Measurements from ENCODE around the gene NOX1. TPM values are rescaled to one million over a fixed set of nuclear protein-coding genes. Genes with fewer than 3 reads are reported as not detected.

The NOX1 gene
- not detected for total RNA-seq
- long read RNA-seq: 0 reads

DNA sequence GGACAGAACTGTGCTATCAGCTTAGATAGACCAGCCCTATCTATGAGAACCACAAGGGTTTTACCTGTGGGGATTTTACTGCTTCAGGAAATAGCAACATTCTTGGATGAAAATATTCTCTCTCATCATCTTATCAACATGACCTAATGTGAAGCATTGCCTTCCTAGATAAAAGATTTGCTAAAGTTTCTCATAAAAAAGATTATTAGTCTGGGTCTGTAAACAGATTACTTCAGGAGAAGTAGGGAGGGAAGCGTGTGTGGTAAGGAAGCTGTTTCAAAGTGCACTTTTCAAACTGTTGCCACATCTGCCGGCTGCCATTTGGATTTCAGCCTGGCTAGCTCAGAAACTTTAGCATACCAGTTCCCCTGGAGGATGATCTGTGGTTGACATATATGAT, at the start of gene NOX1:
TSS of gene NOX1 (minus strand) at position 35 of the 400 bp plus-strand sequence. CDS start 220 bp downstream, outside the sequence.
- ATAC-seq (ENCODE audit: poor library complexity): no peak
- intact Hi-C loops (cut with DNase I): no loop called here
- DNase-seq: no peak

DNA sequence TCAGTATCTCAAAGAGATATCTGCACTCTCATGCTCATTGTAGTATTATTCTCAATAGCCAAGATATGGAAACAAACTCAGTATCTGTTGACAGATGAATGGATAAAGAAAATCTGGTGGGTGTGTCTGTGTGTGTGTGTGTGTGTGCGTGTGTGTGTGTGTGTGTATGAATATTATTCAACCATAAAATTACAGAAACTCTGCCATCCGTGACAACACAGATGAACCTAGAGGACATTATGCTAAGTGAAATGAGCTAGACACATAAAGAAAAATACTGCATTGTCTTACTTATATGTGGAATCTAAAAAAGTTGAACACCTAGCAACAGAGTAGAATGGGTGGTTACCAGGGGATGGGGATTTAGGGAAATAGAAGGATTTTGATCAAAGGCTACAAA, 41.4 kb upstream of the NOX1 start:
- no peak for DNase-seq
- ATAC-seq (ENCODE audit: poor library complexity): no peak
- intact Hi-C loops (cut with DNase I): no loop called here

DNA sequence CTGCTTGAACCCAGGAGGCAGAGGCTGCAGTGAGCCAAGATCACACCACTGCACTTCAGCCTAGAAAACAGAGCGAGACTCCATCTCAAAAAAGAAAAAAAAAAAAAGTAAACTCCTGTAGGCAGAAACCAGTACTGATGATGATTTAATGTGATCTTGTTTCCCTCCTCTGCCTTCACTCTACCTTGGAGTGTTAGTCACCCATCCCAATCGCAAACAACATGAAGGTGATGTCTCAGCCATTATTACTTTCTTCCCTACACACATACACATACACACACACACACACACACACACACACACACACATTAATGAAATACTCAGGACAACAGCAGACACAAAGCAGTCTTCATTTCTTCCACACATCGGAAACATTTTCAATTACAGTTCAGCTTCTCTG, 39.0 kb upstream of the NOX1 start:
- ATAC-seq (ENCODE audit: poor library complexity) (no peak), DNase-seq (no peak)
- intact Hi-C loops (cut with DNase I): no loop called here

DNA sequence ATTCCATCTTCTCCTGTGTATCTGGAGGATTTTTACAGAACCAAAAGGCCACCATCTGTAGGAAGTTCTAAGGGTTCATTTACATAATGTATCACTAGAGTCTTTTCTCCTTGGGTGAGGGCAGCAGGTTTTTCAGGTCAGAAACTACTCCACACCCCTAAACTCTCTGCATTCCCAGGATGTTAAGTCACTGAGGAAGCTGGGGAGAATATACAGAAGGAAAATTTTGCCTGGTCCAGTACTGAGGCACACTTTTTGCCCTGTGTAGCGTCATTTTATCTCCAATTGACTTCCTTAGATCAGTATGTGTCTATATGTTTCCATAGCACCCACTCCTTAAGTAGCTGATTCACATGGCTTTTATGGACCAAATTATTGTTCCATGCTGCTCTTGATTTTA, 37.6 kb upstream of the NOX1 start:
- no peak for DNase-seq
- no peak for ATAC-seq (ENCODE audit: poor library complexity)
- intact Hi-C loops (cut with DNase I): no loop called here

DNA sequence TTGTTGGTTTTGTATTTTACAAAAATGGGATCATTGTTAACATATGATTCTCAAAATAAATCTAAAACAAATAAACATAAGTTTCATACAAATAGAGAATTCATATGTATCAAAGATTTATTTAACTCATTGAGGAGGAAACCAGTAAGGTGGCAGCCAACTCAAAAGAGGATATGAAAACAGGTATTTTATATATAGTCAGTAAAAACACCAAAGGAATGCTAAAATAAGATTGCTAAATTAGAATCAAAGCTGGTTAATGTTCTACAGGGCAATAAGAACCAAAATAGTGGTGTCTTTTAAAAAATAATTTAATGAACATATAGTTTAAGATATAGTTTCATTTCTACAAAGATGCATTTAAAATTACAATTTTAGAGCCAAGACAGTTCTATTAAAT, 31.5 kb upstream of the NOX1 start:
- intact Hi-C loops (cut with DNase I): no loop called here
- DNase-seq (no peak), ATAC-seq (ENCODE audit: poor library complexity) (no peak)

DNA sequence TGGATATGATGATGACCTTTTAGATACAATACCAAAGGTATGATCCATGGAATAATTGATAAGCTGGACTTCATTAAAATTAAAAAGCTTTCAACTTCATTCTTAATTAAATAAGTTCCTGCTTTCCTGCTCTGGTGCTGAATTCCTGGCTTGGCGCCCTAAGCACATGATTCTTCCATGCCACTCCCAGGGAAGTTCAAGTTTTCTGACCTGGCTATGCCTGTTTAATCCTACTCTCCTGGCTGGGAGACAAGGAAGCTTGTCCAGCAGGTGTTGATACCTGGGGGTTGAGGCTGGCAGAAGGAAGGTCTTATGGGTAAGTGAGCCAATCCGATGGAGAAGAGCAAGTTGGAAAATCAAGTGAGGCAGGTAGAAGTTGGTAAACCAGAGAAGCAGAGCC, 30.3 kb upstream of the NOX1 start:
- ATAC-seq (ENCODE audit: poor library complexity): no peak
- intact Hi-C loops (cut with DNase I): no loop called here
- DNase-seq: no peak

DNA sequence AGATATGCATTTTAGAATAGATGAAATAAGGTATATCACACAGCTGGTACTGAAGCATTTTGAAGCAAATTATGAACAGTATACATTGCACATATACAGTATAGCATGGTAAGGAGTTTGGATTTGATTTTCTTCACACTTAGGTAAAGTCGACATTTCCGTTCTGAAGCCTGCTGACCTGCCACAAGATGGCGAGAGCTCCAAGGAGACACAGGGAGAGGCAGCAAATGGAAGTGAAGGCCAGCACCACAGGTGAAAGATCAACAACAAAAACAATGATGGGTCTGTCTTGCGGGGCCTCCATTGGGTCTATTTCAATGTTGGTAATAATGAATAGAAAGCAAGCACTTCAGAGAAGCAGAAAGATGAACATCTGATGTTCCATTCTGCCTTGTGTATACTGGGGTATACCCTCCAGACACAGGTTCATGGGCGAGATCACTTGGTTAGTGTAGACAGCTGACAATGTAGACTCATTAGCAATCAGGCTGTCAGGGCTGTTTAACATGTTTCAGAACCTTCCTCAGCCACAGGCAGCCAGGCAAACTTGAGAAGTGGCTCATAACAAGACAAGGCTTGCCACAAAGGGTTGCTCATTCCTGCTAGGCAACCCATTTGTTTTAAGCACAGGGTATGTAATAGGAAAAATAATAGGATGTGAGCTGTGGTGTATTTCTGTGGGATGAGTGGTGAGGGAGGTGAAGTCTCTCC, 21.4 kb upstream of the NOX1 start:
- intact Hi-C loops (cut with DNase I): no loop called here
- ATAC-seq (ENCODE audit: poor library complexity) (peak; percentile 43), DNase-seq (no peak)

DNA sequence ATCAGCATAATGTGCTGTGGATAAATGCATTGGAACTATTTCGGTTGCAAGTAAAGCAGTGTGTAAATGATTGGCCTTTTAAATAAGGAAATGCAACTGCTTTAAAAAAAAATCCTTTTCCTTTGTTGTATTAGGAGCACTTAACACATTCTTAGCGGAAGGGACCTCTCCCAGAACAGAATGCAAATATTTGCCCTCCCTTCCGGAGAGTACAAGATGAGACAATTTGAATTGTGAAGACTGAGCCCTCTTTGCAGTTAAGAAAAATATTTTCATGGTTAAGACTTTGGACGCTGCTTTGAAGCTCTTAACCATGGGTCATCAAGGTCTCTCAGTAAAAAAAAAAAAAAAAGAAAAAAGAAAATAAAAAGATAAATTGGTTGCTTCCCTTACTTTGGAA, 9.5 kb upstream of the NOX1 start:
- DNase-seq (no peak), ATAC-seq (ENCODE audit: poor library complexity) (no peak)
- intact Hi-C loops (cut with DNase I): no loop called here

DNA sequence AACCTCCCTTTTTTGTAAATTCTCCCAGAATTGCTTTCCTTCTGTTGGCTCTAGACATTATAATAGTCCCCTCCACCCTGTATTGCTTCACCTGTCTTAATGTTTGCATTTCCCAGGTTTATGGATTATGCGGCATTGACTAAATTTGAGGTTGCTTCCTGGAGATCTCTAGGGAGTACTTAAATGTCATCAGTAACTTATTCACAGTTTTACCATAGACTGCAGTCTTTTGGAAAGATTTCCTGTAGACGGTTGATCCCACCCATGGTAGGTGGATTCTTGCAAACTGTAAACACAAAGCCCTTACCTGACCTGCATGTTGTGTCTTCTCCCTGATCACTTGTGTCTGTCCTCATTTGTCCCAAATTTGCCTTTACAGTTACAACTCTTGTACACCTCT, 6.2 kb upstream of the NOX1 start:
- no peak for DNase-seq
- intact Hi-C loops (cut with DNase I): no loop called here
- no peak for ATAC-seq (ENCODE audit: poor library complexity)

DNA sequence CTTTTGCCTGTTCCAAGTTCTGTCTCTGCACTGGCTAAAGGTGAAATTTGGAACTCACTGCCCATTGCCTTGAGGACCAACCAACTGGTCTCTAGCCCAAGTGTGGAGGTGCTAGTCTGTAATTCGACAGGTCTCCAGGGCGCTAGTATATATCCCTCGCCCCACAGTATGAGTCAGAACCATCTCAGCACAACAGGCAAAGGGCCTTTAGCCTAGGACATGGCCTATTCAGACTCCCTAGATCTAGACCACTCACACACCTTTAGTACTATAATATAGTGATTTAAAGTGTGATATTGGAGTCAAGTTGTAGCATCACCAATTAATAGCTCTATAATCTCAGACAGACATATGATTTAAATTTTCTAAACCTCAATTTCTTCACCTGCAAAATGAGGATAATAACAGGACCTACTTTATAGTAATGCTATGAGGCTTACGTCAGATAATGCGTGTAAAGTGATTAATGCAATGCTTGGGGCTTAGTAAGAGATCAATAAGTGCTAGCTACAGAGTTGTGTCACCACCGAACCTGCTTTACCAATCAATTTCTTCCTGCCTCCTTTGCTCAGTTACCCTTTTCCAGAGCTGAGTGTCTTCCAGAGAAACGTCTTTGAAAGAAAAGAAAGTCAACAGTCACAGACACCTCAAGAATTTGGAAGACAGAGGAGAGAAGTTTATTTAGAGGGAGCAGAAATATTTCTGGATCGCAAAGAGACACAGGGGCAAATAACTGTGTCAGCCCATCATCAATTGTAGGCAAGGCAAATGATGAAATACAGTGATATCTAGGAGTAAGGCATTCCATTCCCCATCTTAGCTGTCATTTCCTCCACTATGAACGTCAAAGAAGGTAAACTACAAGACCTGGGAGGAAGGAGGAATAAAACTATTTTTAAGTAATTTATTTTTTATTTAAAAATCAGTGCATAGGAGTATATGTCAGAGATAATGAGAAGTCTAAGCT, 2.3 kb downstream of the NOX1 start:
- DNase-seq (no peak), ATAC-seq (ENCODE audit: poor library complexity) (no peak)
- intact Hi-C loops (cut with DNase I): no loop called here

DNA sequence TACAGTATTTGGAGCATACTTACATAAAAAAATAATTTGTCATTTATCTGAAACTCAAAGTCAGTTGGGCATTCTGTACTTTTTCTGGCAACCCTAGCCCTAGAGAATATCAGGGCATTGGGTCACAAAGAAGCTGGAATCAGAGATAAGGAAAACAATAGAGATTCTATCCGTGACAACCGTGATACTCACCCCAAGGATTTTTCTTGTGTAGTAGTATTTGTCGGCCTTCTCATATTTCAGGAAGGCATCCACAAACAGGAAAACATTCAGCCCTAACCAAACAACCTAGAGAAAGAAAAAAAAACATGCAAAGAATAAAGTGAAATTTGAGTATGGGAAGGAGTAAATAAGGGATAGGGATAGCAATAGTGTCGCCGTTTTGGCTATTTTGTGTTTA, 3.6 kb downstream of the NOX1 start:
- no peak for DNase-seq
- intact Hi-C loops (cut with DNase I): no loop called here
- ATAC-seq (ENCODE audit: poor library complexity): no peak

DNA sequence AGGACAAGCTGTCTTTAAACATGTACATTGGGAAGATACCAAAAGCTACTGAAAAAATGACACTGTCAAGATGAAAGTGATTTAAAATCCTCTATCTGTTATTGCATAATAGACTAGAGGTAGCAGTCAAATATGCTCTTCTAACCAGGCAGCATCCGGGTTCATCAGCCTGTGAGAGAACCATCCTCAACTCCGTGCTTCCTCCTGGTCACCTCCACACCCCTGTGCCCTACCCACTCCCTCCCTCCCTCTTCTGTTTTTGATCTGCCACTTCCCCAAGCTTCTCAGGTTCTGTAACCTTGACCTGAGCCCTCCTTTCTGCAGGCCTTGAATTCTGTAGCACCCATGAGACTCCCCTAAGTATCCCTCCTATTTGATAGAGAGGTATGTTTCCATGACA, 5.9 kb downstream of the NOX1 start:
- ATAC-seq (ENCODE audit: poor library complexity) (no peak), DNase-seq (no peak)
- intact Hi-C loops (cut with DNase I): no loop called here

DNA sequence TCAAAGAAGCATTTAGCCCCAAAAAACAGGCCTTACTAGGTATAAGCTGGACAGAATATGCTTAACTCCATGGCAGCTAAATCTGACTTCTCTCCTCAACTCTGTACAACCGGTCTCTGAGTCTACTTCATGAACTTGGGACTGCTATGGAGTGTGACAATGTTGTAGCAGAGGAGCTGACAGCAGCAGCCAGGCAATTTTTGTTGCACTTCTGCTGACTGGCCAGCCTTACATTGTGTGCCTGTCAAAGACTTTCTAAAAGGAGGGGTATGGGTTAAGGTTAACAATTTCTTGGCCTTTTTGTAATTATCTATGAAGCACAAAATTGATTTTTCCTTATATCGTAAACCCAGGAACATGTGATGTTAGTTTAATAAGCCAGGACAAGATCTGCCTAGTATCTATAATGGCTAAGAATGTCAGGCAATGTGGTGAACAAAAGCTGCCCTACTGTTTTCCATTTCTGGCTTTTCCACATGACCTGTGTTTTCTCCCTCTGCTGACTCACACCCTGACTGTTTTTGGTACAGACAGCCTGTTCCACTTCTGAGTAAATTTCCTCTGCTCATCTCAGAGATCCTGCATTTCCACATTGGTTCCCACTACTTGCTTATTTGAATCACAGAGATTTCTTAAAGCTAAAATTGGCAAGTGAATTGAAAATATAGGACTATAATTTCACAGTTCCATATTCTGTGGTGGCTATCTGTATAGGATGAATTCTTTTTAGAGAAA, 9.3 kb downstream of the NOX1 start:
- DNase-seq (no peak), ATAC-seq (ENCODE audit: poor library complexity) (no peak)
- intact Hi-C loops (cut with DNase I): no loop called here

DNA sequence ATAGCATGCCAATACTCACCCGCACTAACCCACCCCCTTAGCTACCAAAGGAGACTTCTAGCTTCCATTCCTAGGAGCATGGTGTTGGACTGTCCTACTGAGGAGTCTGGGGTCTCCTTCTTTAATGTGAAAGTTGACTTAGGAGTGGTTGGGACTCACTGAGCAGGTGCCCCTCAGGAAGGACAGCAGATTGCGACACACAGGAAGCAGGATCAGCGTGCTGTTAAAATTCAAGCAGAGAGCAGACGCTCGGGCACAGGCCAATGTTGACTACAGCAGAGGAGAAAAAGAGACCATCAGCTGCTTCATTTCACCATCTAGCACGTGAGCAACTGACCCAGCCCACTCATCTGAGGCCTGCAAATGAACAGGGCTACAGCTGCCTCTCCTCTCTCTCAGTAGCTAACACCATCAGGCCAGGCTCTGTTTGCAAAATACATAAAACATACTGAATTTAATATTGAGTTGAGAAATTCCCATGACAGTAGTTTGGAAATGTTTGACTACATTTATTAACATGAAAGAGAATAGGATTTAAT, 10.8 kb downstream of the NOX1 start:
- no peak for ATAC-seq (ENCODE audit: poor library complexity)
- DNase-seq: no peak
- intact Hi-C loops (cut with DNase I): no loop called here

DNA sequence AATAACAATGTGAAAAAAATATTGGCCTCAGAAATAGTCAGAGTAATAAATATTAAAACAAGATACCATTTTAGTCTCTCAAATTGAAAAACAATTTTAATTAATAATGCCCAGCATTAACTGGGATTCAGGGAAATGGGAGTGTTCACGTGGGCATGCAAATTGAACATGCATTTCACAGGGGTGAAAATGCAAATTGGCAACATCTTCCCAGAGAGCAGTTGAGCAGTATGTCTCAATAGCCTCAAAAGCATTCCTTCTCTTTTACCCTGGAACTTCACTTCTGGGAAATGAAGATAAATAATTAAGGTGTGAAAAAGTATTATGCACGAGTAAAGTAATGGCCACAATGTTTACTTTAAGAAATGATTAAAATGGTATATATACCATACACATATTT, 21.3 kb downstream of the NOX1 start:
- intact Hi-C loops (cut with DNase I): no loop called here
- no peak for DNase-seq
- no peak for ATAC-seq (ENCODE audit: poor library complexity)

DNA sequence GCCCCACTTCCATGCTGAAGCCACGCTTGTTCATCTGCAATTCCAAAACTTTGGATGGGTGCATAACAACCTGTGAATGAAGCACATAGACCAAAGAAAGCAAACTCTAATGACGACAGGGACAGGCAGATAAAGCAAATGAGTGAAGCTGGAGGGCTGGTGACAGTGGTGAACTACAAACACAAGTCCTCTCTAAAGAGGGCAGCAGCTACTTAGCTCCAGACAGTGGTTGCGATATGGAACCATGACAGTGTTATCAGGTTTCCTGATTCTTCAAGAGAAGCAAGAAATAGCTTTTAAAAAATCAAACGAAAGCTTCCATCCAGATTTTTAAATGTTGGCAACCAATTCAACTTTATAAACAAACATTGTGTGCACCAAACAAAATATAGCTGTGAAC, 23.8 kb downstream of the NOX1 start:
- DNase-seq (no peak), ATAC-seq (ENCODE audit: poor library complexity) (no peak)
- intact Hi-C loops (cut with DNase I): no loop called here

DNA sequence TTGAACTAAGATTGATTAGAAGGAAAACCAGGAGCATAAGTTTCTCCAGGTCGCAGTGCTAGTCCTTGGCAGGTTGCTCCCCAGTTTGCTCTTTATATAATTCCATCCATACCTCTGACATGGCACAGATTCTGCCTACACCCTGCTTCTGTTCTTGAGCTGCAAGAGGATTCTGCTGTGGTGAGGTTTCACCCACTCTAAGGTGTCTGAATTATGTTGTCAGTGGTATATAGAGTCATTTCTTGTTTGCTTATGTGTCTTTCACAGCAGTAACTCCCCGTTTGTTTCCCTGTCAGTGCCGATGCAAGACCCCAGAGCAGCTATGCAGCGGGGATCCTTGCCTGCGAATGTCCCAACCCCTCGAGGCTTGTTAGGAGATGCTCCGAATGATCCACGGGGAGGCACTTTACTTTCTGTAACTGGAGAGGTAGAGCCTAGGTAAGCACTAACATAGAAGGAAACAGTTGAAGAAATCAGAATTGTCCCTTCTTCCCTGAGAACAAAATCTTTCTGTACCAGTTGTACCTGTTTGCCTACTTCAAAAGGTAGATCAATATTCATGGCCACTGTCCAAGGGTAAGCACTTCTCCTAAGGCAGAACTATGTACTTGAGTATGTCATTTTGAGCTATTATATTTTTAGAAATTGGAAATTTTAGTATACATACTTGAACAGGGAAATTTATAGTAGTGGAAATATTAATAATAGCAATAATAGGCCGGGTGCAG, 42.8 kb downstream of the NOX1 start:
- no peak for DNase-seq
- ATAC-seq (ENCODE audit: poor library complexity): no peak
- intact Hi-C loops (cut with DNase I): no loop called here

DNA sequence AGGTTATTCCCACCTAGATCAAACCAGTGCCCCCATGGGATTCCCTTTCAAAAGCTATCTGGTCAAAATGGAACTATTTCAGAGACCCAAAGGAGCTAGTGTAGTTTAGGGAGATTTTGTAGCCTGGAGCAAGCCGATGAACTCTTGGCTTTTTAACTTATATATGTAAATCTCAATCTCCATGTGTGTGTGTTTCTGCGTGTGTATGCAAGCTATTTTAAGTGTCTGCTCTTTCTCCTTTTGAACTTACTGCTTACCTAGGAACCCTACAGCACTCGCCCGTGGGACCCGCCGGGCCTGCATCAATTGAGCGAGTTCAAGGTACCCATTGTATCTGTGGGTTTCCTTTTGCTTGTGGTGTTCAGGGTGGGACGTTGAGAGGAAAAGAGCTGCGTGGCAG, 43.6 kb downstream of the NOX1 start:
- DNase-seq (no peak), ATAC-seq (ENCODE audit: poor library complexity) (no peak)
- intact Hi-C loops (cut with DNase I): no loop called here

DNA sequence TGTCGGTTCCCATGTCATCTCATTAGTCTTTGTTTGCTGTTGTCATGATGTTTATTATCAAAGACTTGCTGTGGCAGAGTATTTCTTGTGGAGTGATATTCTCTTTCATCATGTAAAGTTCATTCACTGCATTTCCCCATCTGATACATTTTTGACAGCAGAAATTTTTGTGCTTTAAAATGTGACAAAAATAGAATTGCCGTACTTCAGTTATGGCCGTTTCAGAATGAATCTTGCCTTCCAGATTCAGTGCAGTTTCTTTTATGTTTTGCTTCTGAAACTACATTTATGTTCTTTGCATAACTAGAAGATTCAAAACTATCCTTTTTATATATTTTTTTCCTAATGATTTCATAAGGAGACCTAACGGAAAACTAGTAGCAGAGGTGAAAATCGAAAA, 44.0 kb downstream of the NOX1 start:
- no peak for DNase-seq
- intact Hi-C loops (cut with DNase I): no loop called here
- ATAC-seq (ENCODE audit: poor library complexity): no peak

Measured in Right ventricle myocardium superior (tissue), 1 donor.